ACC112 (cell line): ENCODE data around the gene UNK.
"Not testable (repeated sequence)": the region's sequence is repeated elsewhere in the genome, so short reads cannot be mapped to it uniquely, and the experiment has no call there.

Experiments
- H2AFZ ChIP-seq: fragments of 200-600 bp; sonication (generic); one replicate; pipeline ENCODE4 v1.6.0; 2017; ENCODE audit warnings: antibody characterized with exemption, low read length; ENCODE audit not compliant: unreplicated experiment
- H3K27ac ChIP-seq: fragments of 200-600 bp; sonication (generic); 2 replicates; pipeline ENCODE4 v1.5.1; 2014; ENCODE audit warnings: low read depth, mild to moderate bottlenecking, antibody characterized with exemption, low read length, moderate library complexity
- H3K27me3 ChIP-seq: fragments of 200-600 bp; sonication (generic); 2 replicates; pipeline ENCODE4 v1.6.1; 2014; ENCODE audit warnings: mild to moderate bottlenecking, antibody characterized with exemption, low read length, moderate library complexity, mixed read lengths; ENCODE audit not compliant: insufficient read depth
- H3K36me3 ChIP-seq: fragments of 200-600 bp; sonication (generic); 2 replicates; pipeline ENCODE4 v1.6.1; 2016; ENCODE audit warnings: mild to moderate bottlenecking, antibody characterized with exemption, low read length, moderate library complexity, mixed read lengths; ENCODE audit not compliant: insufficient read depth
- H3K4me1 ChIP-seq: fragments of 200-600 bp; sonication (generic); one replicate; pipeline ENCODE4 v1.6.1; 2016; ENCODE audit warnings: low read length, mixed read lengths; ENCODE audit not compliant: insufficient read depth, unreplicated experiment, control insufficient read depth
- H3K4me3 ChIP-seq: fragments of 200-600 bp; sonication (generic); 2 replicates; pipeline ENCODE4 v1.5.1; 2014; ENCODE audit warnings: mild to moderate bottlenecking, low read depth, low read length
- H3K79me2 ChIP-seq: fragments of 200-600 bp; sonication (generic); one replicate; pipeline ENCODE4 v1.6.0; 2016; ENCODE audit warnings: low read length; ENCODE audit not compliant: control insufficient read depth, unreplicated experiment, insufficient read depth

UNK gene

GRCh38 chr17:75847614-75848522, 63.3 kb downstream of the UNK start:
- Histone ChIP-seq H3K27me3 (no peaks in the 10 kb centered on the region), H3K36me3 (no peaks in the 10 kb centered on the region; the same call in 1 of the 2 replicates), H3K27ac (no peak overlapping the region), H3K4me1 (peaks cover 20% of the 10 kb centered on the region), H3K79me2 (peaks cover 3% of the 10 kb centered on the region), H3K4me3 (no peak overlapping the region), H2AFZ (no peak overlapping the region)

- Histone ChIP-seq H3K79me2 (peaks cover 3% of the 10 kb centered on the region), H3K4me1 (peaks cover 28% of the 10 kb centered on the region), H2AFZ (no peak overlapping the region), H3K27me3 (no peaks in the 10 kb centered on the region), H3K4me3 (no peak overlapping the region), H3K36me3 (no peaks in the 10 kb centered on the region; the same call in 1 of the 2 replicates), H3K27ac (no peak overlapping the region)
Observed at GRCh38 chr17:75848523-75849278, 64.1 kb downstream of the UNK start.

GRCh38 chr17:75849279-75849646, 64.7 kb downstream of the UNK start:
- no peaks in the 10 kb centered on the region for H3K27me3 ChIP-seq
- no peak overlapping the region for H3K4me3 ChIP-seq
- no peaks in the 10 kb centered on the region; the same call in 1 of the 2 replicates for H3K36me3 ChIP-seq
- no peak overlapping the region for H3K27ac ChIP-seq
- no peak overlapping the region for H2AFZ ChIP-seq
- peaks cover 31% of the 10 kb centered on the region for H3K4me1 ChIP-seq
- peaks cover 4% of the 10 kb centered on the region for H3K79me2 ChIP-seq

- Histone ChIP-seq H3K36me3 (no peaks in the 10 kb centered on the region; the same call in 1 of the 2 replicates), H3K4me3 (no peak overlapping the region), H3K4me1 (peaks cover 33% of the 10 kb centered on the region), H3K27me3 (no peaks in the 10 kb centered on the region), H3K27ac (no peak overlapping the region), H2AFZ (no peak overlapping the region), H3K79me2 (peaks cover 9% of the 10 kb centered on the region)
Observed at GRCh38 chr17:75849724-75850123, 65.1 kb downstream of the UNK start.

GRCh38 chr17:75850928-75851692, 66.5 kb downstream of the UNK start:
- Histone ChIP-seq H3K79me2 (peaks cover 10% of the 10 kb centered on the region), H3K4me1 (peaks cover 19% of the 10 kb centered on the region), H3K27me3 (no peaks in the 10 kb centered on the region), H2AFZ (no peak overlapping the region), H3K36me3 (no peaks in the 10 kb centered on the region; the same call in 1 of the 2 replicates), H3K4me3 (no peak overlapping the region), H3K27ac (no peak overlapping the region)

- not testable (repeated sequence) for H2AFZ ChIP-seq, H3K36me3 ChIP-seq, H3K4me3 ChIP-seq, H3K27me3 ChIP-seq, H3K27ac ChIP-seq
- Histone ChIP-seq H3K79me2 (peaks cover 10% of the 10 kb centered on the region), H3K4me1 (peaks cover 24% of the 10 kb centered on the region)
Observed at GRCh38 chr17:75851693-75851991, 67.0 kb downstream of the UNK start.

GRCh38 chr17:75853433-75853832, 68.8 kb downstream of the UNK start:
- Histone ChIP-seq H3K27ac (peak overlapping the region; percentile 95), H3K36me3 (no peaks in the 10 kb centered on the region), H3K4me3 (peak overlapping the region; percentile 20; the same call in 1 of the 2 replicates), H3K4me1 (peaks cover 24% of the 10 kb centered on the region), H3K79me2 (peaks cover 10% of the 10 kb centered on the region), H2AFZ (no peak overlapping the region), H3K27me3 (no peaks in the 10 kb centered on the region)

GRCh38 chr17:75854101-75854748, 69.6 kb downstream of the UNK start:
- peaks cover 10% of the 10 kb centered on the region for H3K79me2 ChIP-seq
- H3K4me1 ChIP-seq = peaks cover 24% of the 10 kb centered on the region
- no peaks in the 10 kb centered on the region for H3K27me3 ChIP-seq
- peak overlapping the region; percentile 85 for H3K4me3 ChIP-seq
- H2AFZ ChIP-seq = no peak overlapping the region
- H3K36me3 ChIP-seq = no peaks in the 10 kb centered on the region
- peak overlapping the region; percentile 95 for H3K27ac ChIP-seq

GRCh38 chr17:75854881-75855309, 70.3 kb downstream of the UNK start:
- Histone ChIP-seq H3K4me3 (peak overlapping the region; percentile 85), H3K79me2 (peaks cover 10% of the 10 kb centered on the region), H2AFZ (no peak overlapping the region), H3K27ac (peak overlapping the region; percentile 95), H3K4me1 (peaks cover 24% of the 10 kb centered on the region), H3K36me3 (no peaks in the 10 kb centered on the region), H3K27me3 (no peaks in the 10 kb centered on the region)
